ENCODE results near the gene PSME3.

DNA sequence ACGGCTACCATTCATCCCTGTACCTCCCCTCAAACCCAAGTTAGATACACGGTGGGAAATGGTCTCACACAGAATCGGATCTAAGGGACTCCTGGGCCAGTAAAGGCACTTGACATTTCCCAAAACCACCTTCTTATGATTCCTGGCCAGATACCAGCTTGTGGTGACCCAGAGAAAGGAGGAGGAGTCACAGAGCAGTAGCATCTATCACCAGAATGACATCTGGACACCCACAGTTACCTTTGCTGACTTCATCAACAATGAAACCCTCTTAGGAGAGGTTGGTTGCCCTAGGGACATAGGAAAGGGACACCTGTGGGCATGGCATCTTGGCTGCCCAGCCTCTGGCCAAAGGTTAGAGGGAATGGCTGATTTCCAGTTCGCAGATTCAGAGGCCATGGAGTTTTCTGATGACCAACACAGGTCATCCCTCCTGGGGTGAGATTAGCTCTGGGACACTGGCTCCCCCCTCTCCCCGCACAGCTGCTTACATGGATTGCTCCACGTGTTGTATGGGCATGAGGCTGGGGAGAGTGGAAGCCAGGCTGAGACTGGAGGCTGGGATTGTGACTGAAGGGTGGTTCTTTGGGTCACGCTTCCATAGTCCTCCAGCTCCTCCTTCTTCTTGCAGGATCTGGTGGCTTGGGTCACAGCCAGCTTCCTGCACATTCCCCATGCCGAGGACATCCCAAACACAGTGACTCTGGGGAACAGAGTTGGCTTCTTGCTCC lies 16.4 kb downstream of the PSME3 start:
- TF ChIP-seq EZH2phosphoT487 (IDR thresholded peaks at IDR 0.05; ENCODE audit: insufficient read depth, low read depth) (no peak), EZH2 (IDR thresholded peaks at IDR 0.05; ENCODE audit: insufficient read depth, poor library complexity, severe bottlenecking) (no peak)

Measured in GM23248 (cell line).